MCF 10A (cell line): ENCODE results near the gene SLC17A7. TPM values are rescaled to one million over a fixed set of nuclear protein-coding genes. Genes with fewer than 3 reads are reported as not detected.

Experiments used
- Bru-seq: library from RNA; stranded (reverse); fragments of 400-500 nt; gene quantifications from one replicate; lab custom pipeline; 2021; lab: Mats Ljungman, UMichigan
- BruChase-seq, 2 experiments: library from RNA; stranded (reverse); fragments of 400-500 nt; gene quantifications; one replicate each; lab custom pipeline; 2021; lab: Mats Ljungman, UMichigan
- BruUV-seq: library from RNA; stranded (reverse); fragments of 400-500 nt; replicated peaks from 2 replicates; lab custom pipeline; 2021; lab: Mats Ljungman, UMichigan
- CTCF ChIA-PET: fragments of 300-600 bp; sonication (Branson Sonifier 250); formaldehyde crosslinking; extraction: SDS; loops from one replicate; lab custom pipeline; 2021; ENCODE audit warnings: antibody characterized with exemption, inconsistent platforms; lab: Yijun Ruan, JAX
- POLR2A ChIA-PET: fragments of 300-600, 350-650 bp; sonication (Branson Sonifier 250); formaldehyde crosslinking; extraction: SDS; loops from one replicate; lab custom pipeline; 2020; ENCODE audit warnings: antibody characterized with exemption, inconsistent platforms; lab: Yijun Ruan, JAX
- DNase-seq: peaks from one replicate; pipeline ENCODE4 v3.0.0-alpha.2; 2018; ENCODE audit not compliant: unreplicated experiment
- H3K27ac Mint-ChIP-seq: one replicate; pipeline ENCODE4 v1.8.0; 2022; ENCODE audit warnings: mild to moderate bottlenecking, low read depth, mixed read lengths; ENCODE audit not compliant: unreplicated experiment
- H3K27me3 Mint-ChIP-seq: one replicate; pipeline ENCODE4 v1.8.0; 2022; ENCODE audit warnings: mixed read lengths; ENCODE audit not compliant: insufficient read depth, unreplicated experiment
- H3K36me3 Mint-ChIP-seq: one replicate; pipeline ENCODE4 v1.8.0; 2022; ENCODE audit warnings: mild to moderate bottlenecking, moderate library complexity, mixed read lengths; ENCODE audit not compliant: insufficient read depth, unreplicated experiment
- H3K4me1 Mint-ChIP-seq: one replicate; pipeline ENCODE4 v1.8.0; 2022; ENCODE audit warnings: mixed read lengths; ENCODE audit not compliant: insufficient read depth, unreplicated experiment
- H3K4me3 Mint-ChIP-seq: one replicate; pipeline ENCODE4 v1.8.0; 2022; ENCODE audit warnings: mild to moderate bottlenecking, moderate library complexity, mixed read lengths; ENCODE audit not compliant: unreplicated experiment
- H3K9me3 Mint-ChIP-seq: one replicate; pipeline ENCODE4 v1.8.0; 2022; ENCODE audit warnings: mixed read lengths; ENCODE audit not compliant: unreplicated experiment
- CTCF ChIP-seq: fragments of 200-600 bp; IDR thresholded peaks from one replicate; pipeline ENCODE4 v1.8.0; 2022; ENCODE audit warnings: antibody characterized with exemption, mild to moderate bottlenecking; ENCODE audit not compliant: unreplicated experiment
- intact Hi-C: fragments of 100-400 bp; cut with micrococcal nuclease; formaldehyde crosslinking; loops from 2 replicates; pipeline ENCODE4 v1.14.1; 2022
- long read RNA-seq: library from polyadenylated mRNA; stranded (forward); transcript quantifications from one replicate; pipeline ENCODE4 v2.0.0, GENCODE V29; 2022
- total RNA-seq: library from RNA; stranded (reverse); gene quantifications from 2 replicates; pipeline ENCODE4 v1.2.3, GENCODE V29; 2022

Gene SLC17A7
- not detected in 2 replicates for total RNA-seq
- Bru-seq, nascent RNA, result not detected
- not detected for BruChase-seq, experiment 1, labeled RNA remaining after a 6-hour chase
- percentile 7 among the genes with signal in this experiment for BruChase-seq, experiment 2, labeled RNA remaining after a 2-hour chase
- long read RNA-seq, result 0 reads

GRCh38 chr19:49441210-49441959 lies at the start of gene SLC17A7:
TSS of gene SLC17A7 (minus strand) at chr19:49441527. CDS start at chr19:49441379, 148 bp downstream.
- Mint-ChIP-seq H3K27ac (no peak within 1 kb of the TSS), H3K9me3 (no peaks in the 10 kb centered on the region), H3K4me3 (peak within 1 kb of the TSS; percentile 75), H3K4me1 (peaks cover 28% of the 10 kb centered on the region), H3K36me3 (no peaks in the 10 kb centered on the region), H3K27me3 (peaks cover 66% of the 10 kb centered on the region)
- no TSS peak for BruUV-seq
- intact Hi-C loops, result no loop called here
- DNase-seq, result no peak
- ChIA-PET CTCF (interaction anchor here (0.7 to 2.3 kb wide), 4 partner anchors 49 to 215 kb away, joined by 4 to 30 read pairs (median 6); no protein-coding TSS in a partner anchor), POLR2A (interaction anchor here (0.6 to 1.9 kb wide), 2 partner anchors 7 to 11 kb away, joined by 3 to 6 read pairs; partner anchors contain the start of gene PIH1D1)
- TF ChIP-seq CTCF, result no peak

- CTCF ChIA-PET, result interaction anchor here (0.6 kb wide), 1 partner anchor 196 kb away, joined by 3 read pairs; no protein-coding TSS in a partner anchor
- BruUV-seq, result no TSS peak
- POLR2A ChIA-PET, result interaction anchor here (3.4 kb wide), 1 partner anchor 38 kb away, joined by 37 read pairs; the partner anchor contains the start of genes ALDH16A1 and PIH1D1
- Mint-ChIP-seq H3K36me3 (peaks cover 83% of the 10 kb centered on the region), H3K4me1 (no peaks in the 10 kb centered on the region), H3K27me3 (no peaks in the 10 kb centered on the region), H3K27ac (no peak overlapping the region), H3K4me3 (peak overlapping the region; percentile 95), H3K9me3 (no peaks in the 10 kb centered on the region)
- TF ChIP-seq CTCF, result no peak
- intact Hi-C loops, result no loop called here
- no peak for DNase-seq
Measured at GRCh38 chr19:49490287-49491029, 49.1 kb upstream of the SLC17A7 start.

GRCh38 chr19:49489601-49490167 lies 48.4 kb upstream of the SLC17A7 start:
- TF ChIP-seq CTCF, result no peak
- no TSS peak for BruUV-seq
- intact Hi-C loops, result loop anchor here (5.0 kb wide), 1 partner anchor 37 kb away; the partner anchor contains the start of genes ALDH16A1 and PIH1D1
- peaks cover 76% of the 10 kb centered on the region for H3K36me3 Mint-ChIP-seq
- peak overlapping the region; percentile 99 for H3K27ac Mint-ChIP-seq
- no peak for DNase-seq
- no peaks in the 10 kb centered on the region for H3K4me1 Mint-ChIP-seq
- CTCF ChIA-PET, result interaction anchor here (0.8 kb wide), 1 partner anchor 183 kb away, joined by 3 read pairs; no protein-coding TSS in a partner anchor
- no peaks in the 10 kb centered on the region for H3K27me3 Mint-ChIP-seq
- H3K4me3 Mint-ChIP-seq, result peak overlapping the region; percentile 95
- no peaks in the 10 kb centered on the region for H3K9me3 Mint-ChIP-seq
- POLR2A ChIA-PET, result interaction anchor here (0.7 to 3.7 kb wide), 8 partner anchors 8 to 439 kb away, joined by 3 to 69 read pairs (median 6); partner anchors contain the start of genes ALDH16A1, NOSIP, PIH1D1 and PRRG2
